ENCODE results near the gene HYDIN.
"Not testable (repeated sequence)": the region's sequence is repeated elsewhere in the genome, so short reads cannot be mapped to it uniquely, and the experiment has no call there.

Gene HYDIN

GRCh38 chr16:70999735-71000134 is 230.8 kb downstream of the HYDIN start:
- DNase-seq (ENCODE audit: insufficient read length, low spot score): not testable (repeated sequence)
- FAIRE-seq: peak; percentile 13

GRCh38 chr16:70995799-70996198 is 234.7 kb downstream of the HYDIN start:
- FAIRE-seq; DNase-seq (ENCODE audit: insufficient read length, low spot score): not testable (repeated sequence)

- not testable (repeated sequence) for DNase-seq (ENCODE audit: insufficient read length, low spot score); FAIRE-seq
These were observed 238.0 kb downstream of the HYDIN start for GRCh38 chr16:70992511-70992910.

- not testable (repeated sequence) for DNase-seq (ENCODE audit: insufficient read length, low spot score); FAIRE-seq
These were observed 243.4 kb downstream of the HYDIN start for GRCh38 chr16:70987019-70987715.

- DNase-seq (ENCODE audit: insufficient read length, low spot score); FAIRE-seq: not testable (repeated sequence)
These were observed 245.8 kb downstream of the HYDIN start for GRCh38 chr16:70984675-70985074.

GRCh38 chr16:70968332-70968731 is 262.2 kb downstream of the HYDIN start:
- FAIRE-seq; DNase-seq (ENCODE audit: insufficient read length, low spot score): not testable (repeated sequence)

- DNase-seq (ENCODE audit: insufficient read length, low spot score); FAIRE-seq: not testable (repeated sequence)
These were observed 270.4 kb downstream of the HYDIN start for GRCh38 chr16:70960169-70960568.

- FAIRE-seq; DNase-seq (ENCODE audit: insufficient read length, low spot score): not testable (repeated sequence)
These were observed 275.6 kb downstream of the HYDIN start for GRCh38 chr16:70954922-70955321.

- FAIRE-seq; DNase-seq (ENCODE audit: insufficient read length, low spot score): not testable (repeated sequence)
These were observed 276.7 kb downstream of the HYDIN start for GRCh38 chr16:70953824-70954223.

GRCh38 chr16:70943551-70943950 is 287.0 kb downstream of the HYDIN start:
- not testable (repeated sequence) for DNase-seq (ENCODE audit: insufficient read length, low spot score); FAIRE-seq

GRCh38 chr16:70939690-70940359 is 290.7 kb downstream of the HYDIN start:
- not testable (repeated sequence) for DNase-seq (ENCODE audit: insufficient read length, low spot score); FAIRE-seq

- FAIRE-seq: not testable (repeated sequence)
These were observed 293.6 kb downstream of the HYDIN start for GRCh38 chr16:70936781-70937525.

GRCh38 chr16:70935325-70935724 is 295.2 kb downstream of the HYDIN start:
- DNase-seq (ENCODE audit: insufficient read length, low spot score); FAIRE-seq: not testable (repeated sequence)

More at GRCh38 chr16:70936781-70937525, 293.6 kb downstream of the HYDIN start:
- not testable (repeated sequence) for DNase-seq (ENCODE audit: insufficient read length, low spot score)

- not testable (repeated sequence) for DNase-seq (ENCODE audit: insufficient read length, low spot score); FAIRE-seq
These were observed 296.8 kb downstream of the HYDIN start for GRCh38 chr16:70933746-70934145.

- FAIRE-seq; DNase-seq (ENCODE audit: insufficient read length, low spot score): not testable (repeated sequence)
These were observed 299.8 kb downstream of the HYDIN start for GRCh38 chr16:70930757-70931156.

- DNase-seq (ENCODE audit: insufficient read length, low spot score); FAIRE-seq: not testable (repeated sequence)
These were observed 308.4 kb downstream of the HYDIN start for GRCh38 chr16:70922164-70922563.

GRCh38 chr16:70920661-70921060 is 309.9 kb downstream of the HYDIN start:
- FAIRE-seq; DNase-seq (ENCODE audit: insufficient read length, low spot score): not testable (repeated sequence)

GRCh38 chr16:70888208-70888607 is 342.3 kb downstream of the HYDIN start:
- DNase-seq (ENCODE audit: insufficient read length, low spot score); FAIRE-seq: not testable (repeated sequence)

- not testable (repeated sequence) for FAIRE-seq; DNase-seq (ENCODE audit: insufficient read length, low spot score)
These were observed 345.9 kb downstream of the HYDIN start for GRCh38 chr16:70884652-70885051.

- DNase-seq (ENCODE audit: insufficient read length, low spot score); FAIRE-seq: not testable (repeated sequence)
These were observed 348.2 kb downstream of the HYDIN start for GRCh38 chr16:70882311-70882710.

All from GM12891 (cell line).